ENCODE measurements around the gene RAB3A. TPM values are rescaled to one million over a fixed set of nuclear protein-coding genes. Genes with fewer than 3 reads are reported as not detected.

Gene RAB3A
- total and polyA plus RNA-seq, 9 of the 15 experiments (the other 6 are each of a cell fraction or from before 2014, with no cell fraction given): 0.17 to 5.1 (median 0.90) TPM; not detected in 1

DNA sequence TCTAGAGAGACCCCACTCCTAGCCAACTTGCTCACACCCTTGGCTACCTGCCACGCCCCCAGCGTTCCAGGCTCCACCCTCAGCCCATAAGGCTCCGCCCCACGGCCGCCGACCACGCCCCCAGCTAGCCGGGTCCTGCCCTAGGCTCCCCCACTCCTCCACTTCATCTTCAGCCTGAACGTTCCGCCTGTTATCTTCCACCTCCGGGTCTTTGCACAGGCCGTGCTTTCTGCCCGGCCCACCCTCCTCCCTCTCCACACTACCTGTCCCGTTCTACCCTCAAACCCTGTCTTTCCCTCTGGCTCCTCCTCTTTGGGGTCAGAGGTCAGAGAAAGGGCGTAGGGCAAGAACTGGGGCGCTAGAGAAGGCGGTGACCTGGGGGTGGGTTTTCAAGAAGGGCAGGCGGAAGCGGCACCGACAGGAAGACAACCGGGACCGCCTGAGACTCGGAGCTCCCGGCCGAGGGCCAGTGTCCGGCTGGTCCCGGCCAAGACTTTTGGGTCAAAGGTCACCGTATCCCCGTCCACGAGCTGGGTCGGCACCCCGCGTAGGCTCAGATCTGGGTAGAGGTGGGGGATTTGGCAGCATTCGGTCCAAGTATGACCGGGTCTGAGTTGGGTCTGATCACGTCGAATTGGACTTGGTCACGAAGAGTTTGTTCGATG lies 20.1 kb upstream of the RAB3A start (continued):
- TF ChIP-seq RBM39 (optimal IDR thresholded peaks at IDR 0.05; ENCODE audit: low read depth, low read length) (peak; percentile 50), MBD2 (IDR thresholded peaks at IDR 0.05; ENCODE audit: borderline replicate concordance, low read depth) (peak; percentile 48; the same call in 1 of the 2 replicates), CHD1 (IDR thresholded peaks at IDR 0.05; ENCODE audit: low read length) (peak; percentile 66), ZNF583 (CRISPR knock-in tag; IDR thresholded peaks at IDR 0.05) (0 out of 2 replicates have a peak, but pooled peaks have one; percentile 21), EP400 (IDR thresholded peaks at IDR 0.05) (peak; percentile 55; the same call in 1 of the 2 replicates), NFIX (CRISPR knock-in tag; IDR thresholded peaks at IDR 0.05; ENCODE audit: low read depth) (no peak), RNF2 (IDR thresholded peaks at IDR 0.05) (peak; percentile 80), ZFP30 (CRISPR knock-in tag; IDR thresholded peaks at IDR 0.05; ENCODE audit: borderline replicate concordance) (peak; percentile 52; the same call in 1 of the 2 replicates), TEAD1 (CRISPR knock-in tag; IDR thresholded peaks at IDR 0.05) (peak; percentile 59 to 93; a peak in 3 of 4 replicates), ZNF584 (CRISPR knock-in tag; IDR thresholded peaks at IDR 0.05; ENCODE audit: low read depth) (no peak), MEIS2 (IDR thresholded peaks at IDR 0.05; ENCODE audit: partially characterized antibody) (peak; percentile 15), HNRNPLL (IDR thresholded peaks at IDR 0.05; ENCODE audit: low read depth, low read length, poor library complexity, severe bottlenecking) (peak; percentile 69), LEF1 (IDR thresholded peaks at IDR 0.05) (peak; percentile 88), NUFIP1 (IDR thresholded peaks at IDR 0.05; ENCODE audit: partially characterized antibody) (peak; percentile 95), ZBTB17 (CRISPR knock-in tag; IDR thresholded peaks at IDR 0.05) (peak; percentile 63), CXXC5 (CRISPR knock-in tag; IDR thresholded peaks at IDR 0.05) (peak; percentile 76), SMARCA5 (IDR thresholded peaks at IDR 0.05) (peak; percentile 88; the same call in 1 of the 2 replicates)
- TF ChIP-seq, protein P1, sequence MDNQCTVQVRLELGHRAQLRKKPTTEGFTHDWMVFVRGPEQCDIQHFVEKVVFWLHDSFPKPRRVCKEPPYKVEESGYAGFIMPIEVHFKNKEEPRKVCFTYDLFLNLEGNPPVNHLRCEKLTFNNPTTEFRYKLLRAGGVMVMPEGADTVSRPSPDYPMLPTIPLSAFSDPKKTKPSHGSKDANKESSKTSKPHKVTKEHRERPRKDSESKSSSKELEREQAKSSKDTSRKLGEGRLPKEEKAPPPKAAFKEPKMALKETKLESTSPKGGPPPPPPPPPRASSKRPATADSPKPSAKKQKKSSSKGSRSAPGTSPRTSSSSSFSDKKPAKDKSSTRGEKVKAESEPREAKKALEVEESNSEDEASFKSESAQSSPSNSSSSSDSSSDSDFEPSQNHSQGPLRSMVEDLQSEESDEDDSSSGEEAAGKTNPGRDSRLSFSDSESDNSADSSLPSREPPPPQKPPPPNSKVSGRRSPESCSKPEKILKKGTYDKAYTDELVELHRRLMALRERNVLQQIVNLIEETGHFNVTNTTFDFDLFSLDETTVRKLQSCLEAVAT (IDR thresholded peaks at IDR 0.05): peak; percentile 32 to 87; a peak in 2 of 4 replicates
- TF ChIP-seq, protein P2, sequence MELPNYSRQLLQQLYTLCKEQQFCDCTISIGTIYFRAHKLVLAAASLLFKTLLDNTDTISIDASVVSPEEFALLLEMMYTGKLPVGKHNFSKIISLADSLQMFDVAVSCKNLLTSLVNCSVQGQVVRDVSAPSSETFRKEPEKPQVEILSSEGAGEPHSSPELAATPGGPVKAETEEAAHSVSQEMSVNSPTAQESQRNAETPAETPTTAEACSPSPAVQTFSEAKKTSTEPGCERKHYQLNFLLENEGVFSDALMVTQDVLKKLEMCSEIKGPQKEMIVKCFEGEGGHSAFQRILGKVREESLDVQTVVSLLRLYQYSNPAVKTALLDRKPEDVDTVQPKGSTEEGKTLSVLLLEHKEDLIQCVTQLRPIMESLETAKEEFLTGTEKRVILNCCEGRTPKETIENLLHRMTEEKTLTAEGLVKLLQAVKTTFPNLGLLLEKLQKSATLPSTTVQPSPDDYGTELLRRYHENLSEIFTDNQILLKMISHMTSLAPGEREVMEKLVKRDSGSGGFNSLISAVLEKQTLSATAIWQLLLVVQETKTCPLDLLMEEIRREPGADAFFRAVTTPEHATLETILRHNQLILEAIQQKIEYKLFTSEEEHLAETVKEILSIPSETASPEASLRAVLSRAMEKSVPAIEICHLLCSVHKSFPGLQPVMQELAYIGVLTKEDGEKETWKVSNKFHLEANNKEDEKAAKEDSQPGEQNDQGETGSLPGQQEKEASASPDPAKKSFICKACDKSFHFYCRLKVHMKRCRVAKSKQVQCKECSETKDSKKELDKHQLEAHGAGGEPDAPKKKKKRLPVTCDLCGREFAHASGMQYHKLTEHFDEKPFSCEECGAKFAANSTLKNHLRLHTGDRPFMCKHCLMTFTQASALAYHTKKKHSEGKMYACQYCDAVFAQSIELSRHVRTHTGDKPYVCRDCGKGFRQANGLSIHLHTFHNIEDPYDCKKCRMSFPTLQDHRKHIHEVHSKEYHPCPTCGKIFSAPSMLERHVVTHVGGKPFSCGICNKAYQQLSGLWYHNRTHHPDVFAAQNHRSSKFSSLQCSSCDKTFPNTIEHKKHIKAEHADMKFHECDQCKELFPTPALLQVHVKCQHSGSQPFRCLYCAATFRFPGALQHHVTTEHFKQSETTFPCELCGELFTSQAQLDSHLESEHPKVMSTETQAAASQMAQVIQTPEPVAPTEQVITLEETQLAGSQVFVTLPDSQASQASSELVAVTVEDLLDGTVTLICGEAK (IDR thresholded peaks at IDR 0.05): peak; percentile 94
- TF ChIP-seq, protein P2 (CRISPR knock-in tag; IDR thresholded peaks at IDR 0.05): no peak
